Glutamatergic neuron (in vitro differentiated cells): Measurements from ENCODE around the gene FZD1. TPM values are rescaled to one million over a fixed set of nuclear protein-coding genes. Genes with fewer than 3 reads are reported as not detected.

Experiments
- DNase-seq: peaks from one replicate; pipeline ENCODE4 v3.0.0; 2022
- H3K27ac Mint-ChIP-seq: one replicate; pipeline ENCODE4 v1.8.0; 2020; ENCODE audit warnings: mild to moderate bottlenecking, mixed read lengths, inconsistent platforms; ENCODE audit not compliant: unreplicated experiment
- H3K27me3 Mint-ChIP-seq: one replicate; pipeline ENCODE4 v1.8.0; 2020; ENCODE audit warnings: mild to moderate bottlenecking, moderate library complexity, mixed read lengths, inconsistent platforms; ENCODE audit not compliant: unreplicated experiment
- H3K36me3 Mint-ChIP-seq: one replicate; pipeline ENCODE4 v1.8.0; 2020; ENCODE audit warnings: mild to moderate bottlenecking, mixed read lengths, inconsistent platforms; ENCODE audit not compliant: unreplicated experiment
- H3K4me1 Mint-ChIP-seq: one replicate; pipeline ENCODE4 v1.8.0; 2020; ENCODE audit warnings: mild to moderate bottlenecking, low read depth, mixed read lengths, inconsistent platforms; ENCODE audit not compliant: unreplicated experiment
- H3K4me3 Mint-ChIP-seq: one replicate; pipeline ENCODE4 v1.8.0; 2020; ENCODE audit warnings: mild to moderate bottlenecking, mixed read lengths, inconsistent platforms; ENCODE audit not compliant: unreplicated experiment
- H3K9me3 Mint-ChIP-seq: one replicate; pipeline ENCODE4 v1.8.0; 2020; ENCODE audit warnings: mild to moderate bottlenecking, moderate library complexity, mixed read lengths, inconsistent platforms; ENCODE audit not compliant: unreplicated experiment
- CTCF ChIP-seq: fragments of 200-600 bp; sonication (generic); IDR thresholded peaks from one replicate; pipeline ENCODE4 v1.5.0; 2021; ENCODE audit not compliant: partially characterized antibody, unreplicated experiment
- total RNA-seq: library from RNA; stranded (reverse); fragmentation: NEBNext Ultra II Directional; extraction: Animal tissue kit (Norgen Biotek cat#: 25700); gene quantifications from one replicate; pipeline ENCODE4 v1.2.1, GENCODE V29; 2021; ENCODE audit not compliant: unreplicated experiment

Gene FZD1
- total RNA-seq, 1 donor from 2014 or later = 4.9 TPM

- Mint-ChIP-seq H3K27me3 (peaks cover 3% of the 10 kb centered on the region), H3K36me3 (peaks cover 9% of the 10 kb centered on the region), H3K9me3 (peaks cover 3% of the 10 kb centered on the region), H3K4me3 (no peak overlapping the region), H3K4me1 (peaks cover 5% of the 10 kb centered on the region), H3K27ac (no peak overlapping the region)
- no peak for DNase-seq
- TF ChIP-seq CTCF = no peak
These were observed 33.7 kb upstream of the FZD1 start for GRCh38 chr7:91230503-91230902.

- Mint-ChIP-seq H3K27me3 (peaks cover 3% of the 10 kb centered on the region), H3K9me3 (no peaks in the 10 kb centered on the region), H3K27ac (no peak overlapping the region), H3K36me3 (no peaks in the 10 kb centered on the region), H3K4me1 (peaks cover 5% of the 10 kb centered on the region), H3K4me3 (no peak overlapping the region)
- TF ChIP-seq CTCF = no peak
- no peak for DNase-seq
These were observed 31.0 kb upstream of the FZD1 start for GRCh38 chr7:91233212-91233611.

- Mint-ChIP-seq H3K36me3 (no peaks in the 10 kb centered on the region), H3K27ac (no peak overlapping the region), H3K27me3 (peaks cover 1% of the 10 kb centered on the region), H3K4me3 (no peak overlapping the region), H3K4me1 (peaks cover 5% of the 10 kb centered on the region), H3K9me3 (no peaks in the 10 kb centered on the region)
- TF ChIP-seq CTCF = no peak
- no peak for DNase-seq
These were observed 28.9 kb upstream of the FZD1 start for GRCh38 chr7:91235211-91235832.

- no peak for DNase-seq
- no peak for TF ChIP-seq CTCF
- H3K4me3 Mint-ChIP-seq = no peak overlapping the region
- no peak overlapping the region for H3K27ac Mint-ChIP-seq
- no peaks in the 10 kb centered on the region for H3K9me3 Mint-ChIP-seq
- peaks cover 5% of the 10 kb centered on the region for H3K36me3 Mint-ChIP-seq
- H3K4me1 Mint-ChIP-seq = no peaks in the 10 kb centered on the region
- H3K27me3 Mint-ChIP-seq = no peaks in the 10 kb centered on the region
These were observed 25.0 kb upstream of the FZD1 start for GRCh38 chr7:91239171-91239604.

GRCh38 chr7:91239772-91240171 lies 24.5 kb upstream of the FZD1 start:
- H3K4me3 Mint-ChIP-seq = no peak overlapping the region
- H3K27me3 Mint-ChIP-seq = no peaks in the 10 kb centered on the region
- H3K4me1 Mint-ChIP-seq = no peaks in the 10 kb centered on the region
- DNase-seq = no peak
- peaks cover 5% of the 10 kb centered on the region for H3K36me3 Mint-ChIP-seq
- TF ChIP-seq CTCF = no peak
- no peaks in the 10 kb centered on the region for H3K9me3 Mint-ChIP-seq
- H3K27ac Mint-ChIP-seq = no peak overlapping the region
